ENCODE data around the gene LTBP4. TPM values are rescaled to one million over a fixed set of nuclear protein-coding genes. Genes with fewer than 3 reads are reported as not detected.
A peak's percentile ranks its signal among the peaks of the same experiment; 100 is the strongest.

Gene LTBP4
- polyA plus RNA-seq, 1 of the 3 experiments (the other 2 are of a cell fraction) = 24.8 TPM

DNA sequence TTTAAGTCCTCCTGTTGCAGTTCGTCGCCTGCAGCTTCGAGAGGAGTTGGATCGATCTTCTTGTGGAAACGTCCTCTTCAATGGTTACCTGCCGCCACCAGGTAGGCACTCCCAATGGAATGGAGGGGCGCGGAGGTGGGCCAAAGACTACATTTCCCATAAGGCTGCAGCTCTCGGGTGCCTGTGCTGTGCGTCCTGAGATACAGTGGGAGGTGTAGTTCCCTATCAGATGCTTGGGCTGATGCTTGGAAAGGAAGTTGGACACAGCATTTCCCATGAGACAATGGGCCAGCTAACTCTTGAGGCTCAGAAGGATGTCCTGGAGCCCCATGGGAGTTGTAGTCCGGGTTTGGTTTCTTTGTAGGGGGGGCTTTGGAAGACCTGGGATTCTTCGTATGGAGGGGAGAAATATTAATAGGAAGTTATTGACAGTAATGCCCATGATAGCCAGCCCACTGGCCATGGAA lies 22.7 kb upstream of the LTBP4 start:
- 82% methylated on average over 12 of the region's 12 CpGs for WGBS (ENCODE audit: low lambda C conversion rate)
- H3K36me3 ChIP-seq (replicated peaks in 1 of 2; ENCODE audit: control insufficient read depth in 1 of 2, insufficient read depth in 2 of 2, low read length in 1 of 2) = peaks cover 5 to 21% of the 10 kb centered on the region in 2 experiments
- no peak overlapping the region for H3K4me2 ChIP-seq
- TF ChIP-seq CHD2 (IDR thresholded peaks at IDR 0.05; ENCODE audit: low read length, partially characterized antibody) = no peak
- no peak for TF ChIP-seq SMC3 (IDR thresholded peaks at IDR 0.05; ENCODE audit: low read depth, low read length)
- no peak for TF ChIP-seq MEF2A (IDR thresholded peaks at IDR 0.05; ENCODE audit: borderline replicate concordance, low read depth)
- TF ChIP-seq PBX3 (IDR thresholded peaks at IDR 0.05) = no peak
- no peak for TF ChIP-seq FOXJ3 (CRISPR knock-in tag; IDR thresholded peaks at IDR 0.05)
- no peak; the same call in 1 of the 2 replicates for TF ChIP-seq GABPA (IDR thresholded peaks at IDR 0.05; ENCODE audit: low read depth)
- no peak for TF ChIP-seq RFX5 (IDR thresholded peaks at IDR 0.05; ENCODE audit: low read length)
- H3K9ac ChIP-seq = no peak overlapping the region
- no peaks in the 10 kb centered on the region for H3K9me3 ChIP-seq
- H2AFZ ChIP-seq (ENCODE audit: low read depth) = no peak overlapping the region
- H3K4me1 ChIP-seq (ENCODE audit: control insufficient read depth in 1 of 2, insufficient read depth in 2 of 2, low read depth in 1 of 2, low read length in 1 of 2) = peaks cover 4 to 10% of the 10 kb centered on the region in 2 experiments; a peak in 2 of 4 replicates
- H4K20me1 ChIP-seq (ENCODE audit: insufficient read depth) = no peaks in the 10 kb centered on the region
- H3K4me3 ChIP-seq (ENCODE audit: low read depth in 2 of 2, low read length in 1 of 2) = no peak overlapping the region
- no peak overlapping the region for H3K27ac ChIP-seq (ENCODE audit: low read depth in 2 of 2, low read length in 1 of 2)
- DNase-seq = peak; percentile 60
- H3K9me2 ChIP-seq = no peaks in the 10 kb centered on the region
- ChIA-PET POLR2A (interaction anchor here (0.9 kb wide), 1 partner anchor 32 kb away, joined by 3 read pairs; no protein-coding TSS in a partner anchor), CTCF (interaction anchor here (1.0 to 1.8 kb wide), 6 partner anchors 19 to 56 kb away, joined by 3 to 11 read pairs (median 4); no protein-coding TSS in a partner anchor)
- peaks cover 3% of the 10 kb centered on the region for H3F3A ChIP-seq (replicated peaks; ENCODE audit: insufficient read depth)
- no peaks in the 10 kb centered on the region for H3K27me3 ChIP-seq (ENCODE audit: insufficient read depth)
- H3K79me2 ChIP-seq (ENCODE audit: insufficient read depth) = no peaks in the 10 kb centered on the region

GRCh38 chr19:40580619-40581018 lies 20.6 kb upstream of the LTBP4 start:
- Histone ChIP-seq H2AFZ (ENCODE audit: low read depth) (no peak overlapping the region), H3K27me3 (ENCODE audit: insufficient read depth) (no peaks in the 10 kb centered on the region), H3F3A (replicated peaks; ENCODE audit: insufficient read depth) (peaks cover 9% of the 10 kb centered on the region), H4K20me1 (ENCODE audit: insufficient read depth) (no peaks in the 10 kb centered on the region), H3K27ac (ENCODE audit: low read depth in 2 of 2, low read length in 1 of 2) (no peak overlapping the region), H3K9me3 (no peaks in the 10 kb centered on the region), H3K79me2 (ENCODE audit: insufficient read depth) (no peaks in the 10 kb centered on the region), H3K4me1 (ENCODE audit: control insufficient read depth in 1 of 2, insufficient read depth in 2 of 2, low read depth in 1 of 2, low read length in 1 of 2) (peaks cover 4 to 10% of the 10 kb centered on the region in 2 experiments; a peak in 2 of 4 replicates), H3K4me3 (ENCODE audit: low read depth in 2 of 2, low read length in 1 of 2) (no peak overlapping the region), H3K36me3 (replicated peaks in 1 of 2; ENCODE audit: control insufficient read depth in 1 of 2, insufficient read depth in 2 of 2, low read length in 1 of 2) (peaks cover 5 to 21% of the 10 kb centered on the region in 2 experiments), H3K9me2 (no peaks in the 10 kb centered on the region), H3K4me2 (no peak overlapping the region), H3K9ac (no peak overlapping the region)
- CTCF ChIA-PET = no interaction called here
- DNase-seq = no peak
- POLR2A ChIA-PET = no interaction called here
- WGBS (ENCODE audit: low lambda C conversion rate) = 95% methylated on average over 13 of the region's 13 CpGs
- TF ChIP-seq FOXJ3 (CRISPR knock-in tag; IDR thresholded peaks at IDR 0.05) = no peak
- TF ChIP-seq NFIC (IDR thresholded peaks at IDR 0.05; ENCODE audit: borderline replicate concordance) = no peak
- TF ChIP-seq FOSL2 (IDR thresholded peaks at IDR 0.05; ENCODE audit: borderline replicate concordance, low read depth) = no peak
- TF ChIP-seq, protein P1, sequence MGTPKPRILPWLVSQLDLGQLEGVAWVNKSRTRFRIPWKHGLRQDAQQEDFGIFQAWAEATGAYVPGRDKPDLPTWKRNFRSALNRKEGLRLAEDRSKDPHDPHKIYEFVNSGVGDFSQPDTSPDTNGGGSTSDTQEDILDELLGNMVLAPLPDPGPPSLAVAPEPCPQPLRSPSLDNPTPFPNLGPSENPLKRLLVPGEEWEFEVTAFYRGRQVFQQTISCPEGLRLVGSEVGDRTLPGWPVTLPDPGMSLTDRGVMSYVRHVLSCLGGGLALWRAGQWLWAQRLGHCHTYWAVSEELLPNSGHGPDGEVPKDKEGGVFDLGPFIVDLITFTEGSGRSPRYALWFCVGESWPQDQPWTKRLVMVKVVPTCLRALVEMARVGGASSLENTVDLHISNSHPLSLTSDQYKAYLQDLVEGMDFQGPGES (IDR thresholded peaks at IDR 0.05; ENCODE audit: low read depth, low read length) = no peak
- no peak for TF ChIP-seq RCOR1 (IDR thresholded peaks at IDR 0.05; ENCODE audit: low read length)
- TF ChIP-seq ELF1 (IDR thresholded peaks at IDR 0.05) = no peak
- no peak for TF ChIP-seq FOXM1 (IDR thresholded peaks at IDR 0.05; ENCODE audit: low read depth)
- TF ChIP-seq SMC3 (IDR thresholded peaks at IDR 0.05; ENCODE audit: low read depth, low read length) = no peak
- TF ChIP-seq GATA2 (CRISPR knock-in tag; IDR thresholded peaks at IDR 0.05) = no peak
- TF ChIP-seq PBX3 (IDR thresholded peaks at IDR 0.05) = no peak
- TF ChIP-seq EP300 (IDR thresholded peaks at IDR 0.05; ENCODE audit: borderline replicate concordance in 1 of 2, low read depth in 1 of 2, low read length in 1 of 2) = no peak
- no peak for TF ChIP-seq CHD2 (IDR thresholded peaks at IDR 0.05; ENCODE audit: low read length, partially characterized antibody)
- no peak for TF ChIP-seq NRF1 (IDR thresholded peaks at IDR 0.05; ENCODE audit: low read depth, low read length)
- TF ChIP-seq JUND (IDR thresholded peaks at IDR 0.05) = no peak
